ENCODE data around the gene TBX18.

TBX18 gene

GRCh38 chr6:84669945-84670344 is 94.5 kb downstream of the TBX18 start:
- H3K27ac ChIP-seq: no peak overlapping the region
- TF ChIP-seq ZFX (IDR thresholded peaks at IDR 0.05): no peak
- TF ChIP-seq CTCF (conservative IDR thresholded peaks at IDR 0.05): no peak

DNA sequence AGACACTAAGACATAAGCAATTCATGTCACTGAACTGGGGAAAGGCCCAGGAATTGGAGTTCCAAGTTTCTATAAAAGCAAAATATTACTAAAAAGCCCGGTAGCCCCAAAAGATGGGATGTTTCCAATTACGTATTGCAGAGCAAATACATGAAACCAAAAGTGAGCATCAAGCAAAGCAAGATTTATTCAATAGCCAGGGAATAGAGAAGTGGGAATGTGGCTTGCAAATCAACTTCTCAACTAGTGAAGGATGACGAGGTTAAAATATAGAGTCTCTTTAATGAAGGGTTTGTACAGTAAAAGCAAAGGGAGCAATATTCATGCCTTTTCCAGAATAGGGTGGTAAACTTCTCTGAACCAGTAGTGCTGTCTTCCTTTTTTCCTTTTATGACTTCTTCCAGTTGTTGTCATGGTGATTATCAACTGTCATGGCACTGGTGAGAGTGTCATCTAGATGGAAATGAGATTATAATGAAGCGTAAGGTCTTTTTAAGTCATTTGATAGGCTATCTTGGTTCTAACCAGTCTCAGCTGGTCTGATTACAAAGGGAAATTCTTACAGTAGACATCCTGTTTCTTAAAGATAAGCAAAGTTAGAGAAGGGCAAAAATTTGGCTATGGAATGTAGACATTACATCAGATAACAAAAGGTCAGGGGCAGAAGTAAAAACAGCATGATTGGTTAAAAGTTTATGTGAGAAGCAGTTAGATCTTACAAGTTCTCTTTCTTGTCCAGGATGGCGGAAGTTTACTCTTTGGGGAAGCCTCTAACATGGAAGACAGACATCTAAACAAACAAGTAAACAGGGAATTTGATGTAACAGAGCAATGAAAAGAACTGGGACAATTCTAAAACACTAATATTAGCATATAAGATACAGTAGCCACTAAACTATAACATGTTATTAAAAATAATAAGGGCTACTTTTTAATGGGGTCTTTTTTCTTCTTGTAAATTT is 96.9 kb downstream of the TBX18 start:
- H3K27ac ChIP-seq: no peak overlapping the region
- no peak for TF ChIP-seq CTCF (conservative IDR thresholded peaks at IDR 0.05)

DNA sequence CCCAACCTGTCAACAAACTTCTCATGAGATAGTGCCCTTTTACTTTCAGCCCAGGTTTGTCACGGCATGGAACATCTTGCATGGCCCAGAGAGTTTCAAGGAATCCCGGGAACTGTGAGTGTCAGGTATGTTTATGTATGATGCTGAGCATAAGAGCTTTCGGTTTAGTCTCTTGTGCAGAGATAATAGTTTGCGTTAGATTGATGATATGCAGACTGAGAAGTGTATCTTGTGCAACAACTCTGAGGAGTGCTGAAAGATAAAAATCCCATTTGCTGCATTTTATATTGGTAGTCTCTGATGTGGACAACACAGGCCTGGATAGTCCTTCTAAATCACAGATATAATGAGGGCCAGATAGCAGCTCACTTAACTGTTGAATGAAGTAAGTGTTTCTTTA is 99.0 kb downstream of the TBX18 start:
- TF ChIP-seq CTCF (conservative IDR thresholded peaks at IDR 0.05) (no peak), ZFX (IDR thresholded peaks at IDR 0.05) (no peak)
- no peak overlapping the region for H3K27ac ChIP-seq

GRCh38 chr6:84663866-84664265 is 100.5 kb downstream of the TBX18 start:
- no peak overlapping the region for H3K27ac ChIP-seq
- TF ChIP-seq CTCF (conservative IDR thresholded peaks at IDR 0.05) (no peak), ZFX (IDR thresholded peaks at IDR 0.05) (no peak)

DNA sequence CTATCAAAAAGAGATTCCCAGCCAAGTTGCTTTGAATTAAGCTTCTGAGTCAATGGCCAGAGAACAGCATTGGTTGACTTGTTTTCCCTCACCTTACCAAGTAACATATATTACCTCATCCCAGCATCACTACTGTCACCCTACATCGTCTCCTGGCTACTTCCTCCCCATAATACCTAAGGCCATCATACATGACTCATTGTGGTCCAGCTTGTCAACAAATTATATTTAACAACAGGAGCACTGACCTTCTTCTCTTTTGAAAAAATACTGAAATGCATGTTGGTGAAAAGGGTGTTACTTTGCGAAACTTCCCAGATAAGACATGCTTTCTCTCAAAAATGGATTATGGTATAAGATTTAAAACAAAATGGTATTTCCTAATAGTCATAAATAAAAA is 106.9 kb downstream of the TBX18 start:
- no peak for TF ChIP-seq ZFX (IDR thresholded peaks at IDR 0.05)
- no peak for TF ChIP-seq CTCF (conservative IDR thresholded peaks at IDR 0.05)
- no peak overlapping the region for H3K27ac ChIP-seq

DNA sequence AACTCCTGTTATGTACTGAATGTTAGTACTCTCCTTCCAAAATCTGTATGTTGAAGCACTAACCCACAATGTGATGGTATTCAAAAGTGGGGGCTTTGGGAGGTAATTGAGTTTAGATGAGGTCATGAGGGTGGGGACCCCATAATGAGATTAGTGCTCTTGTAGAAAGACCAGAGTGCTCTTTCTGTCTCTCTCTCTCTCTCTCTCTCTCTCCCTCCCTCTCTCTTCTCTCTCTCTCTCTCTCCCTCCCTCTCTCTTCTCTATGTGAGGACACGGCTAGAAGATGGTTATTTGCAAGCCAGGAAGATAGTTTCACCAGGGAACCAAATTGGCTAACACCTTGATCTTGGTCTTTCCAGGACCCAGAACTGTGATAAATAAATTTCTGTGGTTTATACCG is 107.4 kb downstream of the TBX18 start:
- H3K27ac ChIP-seq: no peak overlapping the region
- TF ChIP-seq CTCF (conservative IDR thresholded peaks at IDR 0.05): no peak

- TF ChIP-seq CTCF (conservative IDR thresholded peaks at IDR 0.05): no peak
- TF ChIP-seq ZFX (IDR thresholded peaks at IDR 0.05): no peak
- H3K27ac ChIP-seq: no peak overlapping the region
These were observed 111.3 kb downstream of the TBX18 start for GRCh38 chr6:84653027-84653551.

All from C4-2B (cell line).